ENCODE measurements around the gene THEM4.

- TF ChIP-seq POLR2A (IDR thresholded peaks at IDR 0.05) (no peak), CTCF (IDR thresholded peaks at IDR 0.05) (no peak), POLR2AphosphoS5 (IDR thresholded peaks at IDR 0.05) (peak in 1 of 4 donors; percentile 36), EP300 (IDR thresholded peaks at IDR 0.05) (no peak)
Observed at GRCh38 chr1:151944126-151944856, 35.0 kb upstream of the THEM4 start.
